Left ventricle myocardium superior (tissue), 1 donor: ENCODE data around the gene UNC5CL. TPM values are rescaled to one million over a fixed set of nuclear protein-coding genes. Genes with fewer than 3 reads are reported as not detected.

Source experiments
- ATAC-seq: fragments of 200-7000 bp; cut with Tn5 transposase; one replicate; pipeline ENCODE4 v1.9.1; 2020; ENCODE audit warnings: mild to moderate bottlenecking, moderate library complexity
- DNase-seq: peaks from one replicate; pipeline ENCODE4 v3.0.0-alpha.2; 2020
- intact Hi-C: fragments of 100-400 bp; cut with micrococcal nuclease; formaldehyde crosslinking; loops from one replicate; pipeline ENCODE4 v1.11.0; 2022
- total RNA-seq: library from RNA; stranded (reverse); fragmentation: NEBNext Ultra II Directional; extraction: Animal tissue kit (Norgen Biotek cat#: 25700); gene quantifications from one replicate; pipeline ENCODE4 v1.2.1, GENCODE V29; 2021
- donor health status: DM: no; HTN: yes; CAD: no; lungs with severe emphysema.

The UNC5CL gene
- total RNA-seq, 1 donor from 2014 or later, result 0.20 TPM

GRCh38 chr6:41042226-41043055, 3.4 kb upstream of the UNC5CL start, which contains the start of gene TSPO2:
TSS of gene TSPO2 (plus strand) at chr6:41042467. CDS start at chr6:41042986, 519 bp downstream.
- no peak for ATAC-seq
- intact Hi-C loops, result no loop called here
- no peak for DNase-seq

- ATAC-seq (no peak), DNase-seq (no peak)
- intact Hi-C loops, result no loop called here
Observed at GRCh38 chr6:41040940-41041536, 2.0 kb upstream of the UNC5CL start.

DNA sequence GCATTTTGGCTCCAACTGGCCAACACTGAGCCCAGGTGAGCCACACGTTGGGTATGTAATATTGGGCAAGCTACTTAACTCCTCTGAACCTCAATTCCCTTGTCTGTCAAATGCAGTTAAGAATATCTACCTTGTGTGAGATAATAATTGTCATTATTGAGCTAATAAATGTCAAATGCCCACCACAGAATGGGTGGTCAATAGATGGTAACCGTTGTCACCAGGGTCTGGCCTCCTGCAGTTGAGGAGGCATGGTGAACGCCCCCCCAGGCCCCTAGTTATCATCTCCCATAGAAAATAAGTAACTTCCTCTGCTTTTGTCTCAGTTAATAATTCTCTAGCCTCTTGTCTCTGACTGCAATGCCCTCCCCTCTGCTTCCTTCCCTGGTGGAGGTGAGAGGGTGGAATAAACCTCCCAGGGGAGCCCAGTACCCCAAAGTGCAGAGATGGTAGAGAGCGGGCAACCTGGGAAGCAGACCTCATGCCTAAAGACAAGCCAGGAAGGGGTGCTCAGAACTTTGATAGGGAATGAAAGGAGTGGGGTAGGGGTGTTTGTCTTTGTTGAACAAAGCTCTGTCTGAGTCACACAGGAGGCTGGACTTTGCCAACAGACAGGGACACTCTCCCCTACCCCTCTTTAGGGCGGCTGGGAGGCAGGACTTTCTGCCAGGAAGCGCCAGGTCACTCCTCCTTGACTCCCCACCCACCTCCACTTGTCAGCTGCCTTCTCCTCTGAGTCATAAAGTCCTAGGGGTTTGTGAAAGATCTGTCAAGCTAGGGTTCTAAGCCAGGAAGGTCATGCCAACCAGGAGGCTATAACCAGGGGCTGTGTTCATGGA, 1.3 kb upstream of the UNC5CL start:
- intact Hi-C loops, result no loop called here
- DNase-seq (no peak), ATAC-seq (peak; percentile 14)

DNA sequence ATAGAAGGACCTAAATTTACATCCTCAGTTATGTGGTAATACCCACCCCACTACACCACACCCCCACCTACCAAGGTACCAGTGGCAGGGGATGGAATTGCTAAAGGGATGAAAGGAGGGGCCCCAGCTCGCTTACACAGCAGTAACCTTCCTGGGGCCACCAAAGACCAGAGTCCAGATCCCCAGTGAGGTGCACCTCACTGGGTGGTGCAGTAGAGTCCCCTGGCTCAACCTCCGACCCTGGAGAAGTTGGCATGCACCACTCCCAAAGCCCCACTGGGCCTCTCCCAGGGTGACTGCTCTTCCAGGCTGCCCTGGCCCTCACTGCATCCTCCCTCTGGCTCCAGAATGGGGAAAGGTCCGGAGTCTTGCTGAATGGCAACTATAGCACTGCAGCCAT, 816 bp downstream of the UNC5CL start:
- no peak for DNase-seq
- ATAC-seq, result no peak
- intact Hi-C loops, result no loop called here

DNA sequence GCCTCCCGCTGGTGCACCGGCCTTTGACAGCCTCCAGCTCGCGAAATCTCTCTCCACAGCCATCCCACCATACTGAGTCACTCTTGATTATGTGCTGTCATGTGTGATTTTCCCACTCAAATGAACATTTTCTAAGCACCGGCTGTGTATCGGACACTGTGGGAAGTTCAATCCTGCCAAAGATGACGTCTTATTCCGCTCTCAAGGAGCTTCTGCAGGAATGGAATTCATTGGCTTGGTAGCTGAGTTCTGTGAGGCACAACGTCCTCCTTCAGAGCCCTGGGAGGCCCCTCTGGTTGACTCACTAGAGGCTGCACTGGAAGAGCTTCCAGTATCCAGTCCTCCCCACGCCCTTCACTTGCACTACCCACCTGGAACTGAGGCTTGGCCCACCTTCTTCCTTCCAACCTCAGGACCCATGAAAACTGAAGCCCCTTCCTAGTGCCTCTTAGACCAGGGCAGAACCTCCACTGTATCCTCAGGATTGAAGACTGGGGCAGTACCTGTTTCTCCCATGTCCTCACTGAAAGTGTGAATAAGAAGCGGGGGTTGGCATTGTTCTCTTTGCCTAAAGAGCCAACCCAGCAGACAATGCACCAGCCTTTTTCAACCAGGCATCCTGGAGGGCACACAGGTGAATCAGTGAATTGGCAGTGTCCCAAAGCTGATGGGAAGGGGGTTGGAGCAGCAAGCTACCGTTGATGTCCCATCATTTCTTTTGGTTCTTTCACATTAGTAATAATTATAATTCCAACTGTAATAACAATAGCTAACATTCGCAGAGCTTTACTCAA, 1.7 kb downstream of the UNC5CL start:
- ATAC-seq, result no peak
- no peak for DNase-seq
- intact Hi-C loops, result no loop called here

DNA sequence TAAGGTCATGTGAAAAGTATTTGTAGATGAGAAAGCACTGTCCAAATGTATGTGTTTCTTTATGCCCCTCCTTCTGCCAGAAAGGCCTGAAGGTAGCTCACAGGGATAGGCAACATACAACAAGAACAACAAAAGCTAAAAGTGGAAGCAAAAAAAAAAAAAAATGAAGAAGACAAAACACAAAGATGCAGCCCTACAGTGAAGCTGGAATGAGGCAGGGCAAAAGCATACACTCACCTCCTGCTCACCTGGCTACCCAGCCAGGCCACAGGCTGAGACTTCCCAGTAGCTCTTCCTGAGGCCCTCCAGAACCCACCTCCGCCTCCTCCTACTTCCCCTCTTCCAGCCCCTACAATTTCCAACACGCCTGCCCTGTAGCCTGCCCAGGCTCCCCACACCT, 2.4 kb downstream of the UNC5CL start:
- intact Hi-C loops, result no loop called here
- ATAC-seq (no peak), DNase-seq (no peak)

DNA sequence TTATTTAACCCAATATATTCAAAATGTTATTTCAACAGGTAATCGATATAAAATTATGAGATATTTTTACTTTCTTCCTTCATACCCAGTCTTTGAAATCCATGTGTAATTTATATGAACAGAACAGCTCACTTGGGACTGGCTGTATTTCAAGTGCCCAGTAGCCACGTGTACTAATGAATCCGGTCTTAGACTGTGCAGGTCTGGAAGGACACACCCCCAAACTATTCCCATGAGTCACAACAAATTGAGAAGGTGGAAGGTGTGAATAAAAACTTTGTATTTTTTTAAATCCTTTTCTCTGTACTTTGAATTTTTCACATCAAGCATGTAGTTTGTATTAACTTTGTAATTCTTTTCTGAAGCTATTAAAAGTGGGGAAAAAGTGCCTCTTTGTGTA, 2.8 kb downstream of the UNC5CL start:
- no peak for DNase-seq
- no peak for ATAC-seq
- intact Hi-C loops, result no loop called here

DNA sequence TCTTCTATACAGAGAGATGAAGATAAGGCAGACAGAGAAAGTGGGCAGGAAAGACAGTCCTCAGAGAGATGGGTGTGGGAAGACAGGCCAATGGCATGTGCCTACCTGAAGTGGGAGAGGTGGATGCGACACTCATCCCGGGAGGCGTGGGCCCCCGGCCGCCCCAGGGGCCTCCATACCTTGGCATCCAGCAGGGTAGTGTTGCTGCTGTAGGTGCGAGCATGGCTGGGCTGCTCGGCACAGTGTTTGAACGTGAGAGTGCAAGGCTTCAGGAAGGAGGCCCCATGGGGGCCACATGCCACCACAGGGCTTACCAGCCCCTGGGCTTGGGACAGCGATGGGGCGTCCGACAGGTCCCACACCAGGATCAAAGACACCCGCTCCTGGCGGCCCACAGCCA, 5.2 kb downstream of the UNC5CL start:
- ATAC-seq, result no peak
- intact Hi-C loops, result no loop called here
- no peak for DNase-seq

GRCh38 chr6:41032830-41033229, 6.2 kb downstream of the UNC5CL start:
- no peak for ATAC-seq
- intact Hi-C loops, result no loop called here
- no peak for DNase-seq

- no peak for DNase-seq
- intact Hi-C loops, result loop anchor here (10.0 kb wide), 1 partner anchor 134 kb away; no protein-coding TSS in a partner anchor
- peak; percentile 69 for ATAC-seq
Observed at GRCh38 chr6:41028561-41029412, 10.2 kb downstream of the UNC5CL start.

- ATAC-seq, result peak; percentile 97
- DNase-seq, result peak; percentile 95
- intact Hi-C loops, result loop anchor here (10.0 kb wide), 1 partner anchor 133 kb away; no protein-coding TSS in a partner anchor
Observed at GRCh38 chr6:41027799-41028560, 11.0 kb downstream of the UNC5CL start.

DNA sequence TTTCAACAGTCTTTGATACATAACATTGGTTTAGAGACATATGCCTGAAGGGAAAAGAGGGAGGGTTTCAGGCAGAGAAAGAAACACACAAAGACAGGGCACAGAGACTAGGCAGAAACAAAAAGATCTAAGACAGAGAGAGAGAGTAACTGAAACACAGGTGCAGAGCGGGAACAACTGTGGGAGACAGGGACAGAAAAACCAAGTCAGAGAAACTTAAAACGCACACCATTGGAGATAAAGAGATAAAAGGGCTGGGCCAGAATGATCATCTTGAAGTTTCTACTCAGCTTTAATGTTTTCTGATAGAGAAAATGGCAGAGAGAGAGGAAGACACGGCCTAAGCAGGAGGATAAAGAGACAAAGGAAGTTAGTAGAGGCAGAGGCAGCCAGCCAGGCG, 11.8 kb downstream of the UNC5CL start:
- ATAC-seq (no peak), DNase-seq (no peak)
- intact Hi-C loops, result loop anchor here (10.0 kb wide), 1 partner anchor 132 kb away; no protein-coding TSS in a partner anchor

DNA sequence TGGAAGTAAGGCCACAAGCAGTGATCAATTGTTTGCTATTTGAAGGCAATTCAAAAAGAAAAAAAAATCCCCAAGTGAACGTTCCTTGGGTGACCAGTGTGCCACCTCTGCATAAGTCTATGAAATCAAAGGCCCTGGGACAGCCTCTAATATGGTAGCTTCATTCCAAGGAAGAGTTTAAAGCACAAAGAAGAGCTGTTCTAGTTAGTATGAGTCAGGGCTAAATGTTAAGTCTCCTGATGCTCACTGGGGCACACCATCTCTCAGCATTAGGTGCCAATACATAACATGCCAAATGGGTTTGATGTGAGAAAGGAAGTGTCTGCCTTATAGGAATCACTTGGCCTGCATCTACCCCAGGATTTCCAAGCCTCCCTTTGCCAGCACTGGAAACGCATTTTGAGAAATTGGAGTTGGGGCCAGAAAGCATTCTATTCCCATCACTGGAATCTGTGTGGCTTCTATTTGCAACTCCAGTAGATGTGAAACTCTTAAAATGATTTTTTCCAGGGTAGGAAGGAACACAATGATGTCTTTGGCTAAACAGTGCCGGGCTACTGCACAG, 13.0 kb downstream of the UNC5CL start:
- DNase-seq (no peak), ATAC-seq (no peak)
- intact Hi-C loops, result loop anchor here (10.0 kb wide), 1 partner anchor 131 kb away; no protein-coding TSS in a partner anchor

DNA sequence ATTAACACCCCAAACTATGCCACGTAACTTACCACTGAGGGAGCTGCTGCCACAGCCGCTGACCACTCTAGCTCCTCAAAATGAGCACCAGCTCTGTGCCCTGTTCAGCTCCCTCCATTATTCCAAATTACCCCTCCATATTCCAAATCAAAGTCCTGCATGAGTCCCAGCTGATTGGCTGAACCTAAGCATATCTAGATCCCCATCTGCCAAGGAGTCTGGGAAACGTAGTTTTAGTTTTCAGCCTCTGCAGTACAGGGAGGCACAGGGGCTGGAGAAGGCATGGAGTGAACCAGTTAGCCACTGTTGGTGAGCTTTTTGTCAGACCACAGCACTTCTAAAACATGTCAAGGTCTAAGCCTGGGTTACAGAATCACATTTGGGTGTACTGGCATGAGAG, 15.9 kb downstream of the UNC5CL start:
- ATAC-seq, result no peak
- intact Hi-C loops, result loop anchor here (10.0 kb wide), 1 partner anchor 128 kb away; no protein-coding TSS in a partner anchor
- no peak for DNase-seq

DNA sequence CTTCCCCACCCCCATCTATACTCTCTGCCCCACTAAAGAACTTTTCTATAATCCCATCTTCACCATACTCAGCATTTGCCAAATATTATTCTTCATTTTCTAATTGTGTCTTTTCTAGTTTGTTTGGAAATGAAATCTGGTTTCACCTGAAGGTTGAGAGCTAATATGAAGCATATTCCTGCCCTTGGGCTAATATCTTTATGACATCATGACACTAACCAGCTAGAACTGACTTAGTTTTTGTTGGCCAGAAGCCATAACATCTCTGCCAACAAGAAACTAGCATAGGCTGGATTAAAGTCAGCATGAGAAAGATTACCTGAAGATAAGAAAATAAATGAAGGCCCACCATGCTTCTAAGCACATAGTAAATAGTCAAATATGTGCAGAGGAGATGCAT, 16.7 kb downstream of the UNC5CL start:
- DNase-seq (no peak), ATAC-seq (no peak)
- intact Hi-C loops, result loop anchor here (10.0 kb wide), 1 partner anchor 127 kb away; no protein-coding TSS in a partner anchor

- intact Hi-C loops, result loop anchor here (10.0 kb wide), 1 partner anchor 127 kb away; no protein-coding TSS in a partner anchor
- peak; percentile 89 for ATAC-seq
- DNase-seq, result no peak
Observed at GRCh38 chr6:41021832-41022231, 17.2 kb downstream of the UNC5CL start.

DNA sequence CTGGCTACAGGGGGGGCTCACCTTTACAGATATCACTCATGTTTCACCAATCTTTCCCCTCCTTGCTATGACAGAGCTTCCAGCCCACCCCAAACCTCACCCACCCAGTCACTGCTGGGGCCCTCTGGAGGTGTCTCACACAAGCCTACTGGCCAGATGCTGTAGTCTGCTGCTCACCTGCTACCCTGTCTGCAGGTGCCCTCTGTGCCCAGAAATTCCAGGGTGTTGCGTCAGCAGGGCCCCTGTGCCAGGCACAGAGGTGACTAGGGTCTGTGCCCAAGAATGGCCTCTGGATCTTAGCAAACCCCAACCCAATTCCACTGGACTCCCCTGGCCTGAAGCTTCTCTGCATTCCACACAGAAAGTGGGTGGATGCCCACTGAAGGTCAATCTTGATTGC, 21.4 kb downstream of the UNC5CL start:
- intact Hi-C loops, result no loop called here
- ATAC-seq (no peak), DNase-seq (no peak)
